Measurements from ENCODE around the gene ARL15.

The ARL15 gene

DNA sequence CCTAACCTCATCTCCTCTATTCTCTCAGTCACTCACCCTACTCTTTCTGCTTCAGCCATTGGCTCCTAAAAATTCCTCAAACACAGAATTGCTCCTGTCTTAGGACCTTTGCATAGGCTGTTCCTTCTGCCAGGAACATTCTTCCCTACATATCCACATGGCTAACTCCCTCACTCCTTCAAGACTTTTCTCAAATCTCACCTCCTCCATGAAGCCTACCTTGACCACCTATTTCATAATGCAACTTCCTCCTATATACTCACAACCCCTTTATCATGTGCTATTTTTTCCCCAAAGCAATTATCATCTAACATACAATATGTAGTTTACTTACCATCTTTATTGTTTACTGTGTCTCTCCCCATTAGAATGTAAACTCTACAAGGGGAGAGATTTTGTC, 45.8 kb downstream of the ARL15 start:
- H3K4me3 ChIP-seq (ENCODE audit: low read depth in 1 of 2, low read length in 2 of 2), result no peak overlapping the region
- no peak overlapping the region for H3K27ac ChIP-seq (ENCODE audit: low read length)
- H3K4me1 ChIP-seq (ENCODE audit: control insufficient read depth in 1 of 2, insufficient read depth in 2 of 2, low read length in 2 of 2), result no peaks in the 10 kb centered on the region
- H3K36me3 ChIP-seq (ENCODE audit: control insufficient read depth in 1 of 2, insufficient read depth in 2 of 2, low read length in 2 of 2), result no peaks in the 10 kb centered on the region
- no peaks in the 10 kb centered on the region for H3K9me3 ChIP-seq (ENCODE audit: control insufficient read depth in 1 of 2, low read length in 2 of 2)
- H3K27me3 ChIP-seq (ENCODE audit: low read depth, low read length), result no peaks in the 10 kb centered on the region

DNA sequence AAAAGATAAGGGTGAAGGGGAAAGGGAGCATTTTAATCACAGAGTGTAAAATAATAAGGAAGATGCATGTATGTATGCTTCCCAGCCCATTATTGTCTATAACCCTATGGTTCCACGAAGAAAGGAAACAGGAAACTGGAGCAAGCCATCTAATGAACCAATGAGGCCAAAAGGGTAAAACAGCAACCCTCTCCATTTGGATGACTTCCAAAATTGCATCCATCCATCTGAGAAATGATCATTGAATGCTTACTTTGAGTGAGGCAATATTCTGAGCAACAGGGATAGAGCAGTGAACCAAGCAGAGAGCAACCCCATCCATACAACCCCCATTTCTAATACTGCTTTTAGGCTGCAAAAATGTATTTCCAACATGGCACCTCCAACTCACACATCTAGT, 46.9 kb downstream of the ARL15 start:
- no peak overlapping the region for H3K4me3 ChIP-seq (ENCODE audit: low read depth in 1 of 2, low read length in 2 of 2)
- H3K9me3 ChIP-seq (ENCODE audit: control insufficient read depth in 1 of 2, low read length in 2 of 2), result no peaks in the 10 kb centered on the region
- H3K4me1 ChIP-seq (ENCODE audit: control insufficient read depth in 1 of 2, insufficient read depth in 2 of 2, low read length in 2 of 2), result no peaks in the 10 kb centered on the region
- H3K27me3 ChIP-seq (ENCODE audit: low read depth, low read length), result no peaks in the 10 kb centered on the region
- no peak overlapping the region for H3K27ac ChIP-seq (ENCODE audit: low read length)
- H3K36me3 ChIP-seq (ENCODE audit: control insufficient read depth in 1 of 2, insufficient read depth in 2 of 2, low read length in 2 of 2), result no peaks in the 10 kb centered on the region

DNA sequence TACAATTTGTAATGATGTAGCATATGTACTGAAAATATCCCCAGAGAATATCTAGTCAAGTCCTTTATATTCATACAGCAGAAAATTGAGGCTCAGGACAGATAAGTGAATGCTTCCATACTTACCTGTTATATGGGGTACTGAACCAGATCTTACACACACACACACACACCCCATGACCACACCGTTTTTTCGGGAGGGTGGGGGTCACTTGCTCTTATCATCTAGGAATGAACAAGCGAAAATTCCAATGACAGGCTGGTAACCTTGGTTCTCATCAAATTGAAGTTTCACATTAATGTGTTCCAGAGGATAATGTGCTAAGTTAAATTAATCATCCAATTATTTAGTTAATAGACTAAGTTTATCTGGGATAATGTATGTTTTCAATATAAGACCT, 48.8 kb downstream of the ARL15 start:
- no peak overlapping the region for H3K4me3 ChIP-seq (ENCODE audit: low read depth in 1 of 2, low read length in 2 of 2)
- H3K27ac ChIP-seq (ENCODE audit: low read length), result no peak overlapping the region
- H3K36me3 ChIP-seq (ENCODE audit: control insufficient read depth in 1 of 2, insufficient read depth in 2 of 2, low read length in 2 of 2), result no peaks in the 10 kb centered on the region
- no peaks in the 10 kb centered on the region for H3K27me3 ChIP-seq (ENCODE audit: low read depth, low read length)
- no peaks in the 10 kb centered on the region for H3K9me3 ChIP-seq (ENCODE audit: control insufficient read depth in 1 of 2, low read length in 2 of 2)
- H3K4me1 ChIP-seq (ENCODE audit: control insufficient read depth in 1 of 2, insufficient read depth in 2 of 2, low read length in 2 of 2), result no peaks in the 10 kb centered on the region

DNA sequence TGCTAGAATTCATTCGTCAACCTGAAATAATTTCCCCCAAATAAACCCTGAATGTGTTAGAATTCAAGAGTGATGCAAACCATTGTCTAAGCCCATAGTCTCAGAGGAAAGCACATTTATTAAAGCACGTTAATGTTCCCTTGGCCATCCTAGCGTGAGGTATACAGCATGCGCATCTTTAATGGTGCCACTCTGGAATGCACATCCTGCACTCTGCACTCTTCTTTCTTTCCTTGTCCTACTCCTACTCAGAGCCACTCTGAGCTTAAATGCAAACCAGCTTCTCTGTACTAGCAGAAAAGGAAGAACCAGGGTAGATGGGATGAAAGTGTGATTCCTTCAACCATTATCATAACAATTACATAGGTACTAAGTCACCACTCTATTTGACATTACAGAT, 50.4 kb downstream of the ARL15 start:
- H3K36me3 ChIP-seq (ENCODE audit: control insufficient read depth in 1 of 2, insufficient read depth in 2 of 2, low read length in 2 of 2), result no peaks in the 10 kb centered on the region
- H3K27me3 ChIP-seq (ENCODE audit: low read depth, low read length), result no peaks in the 10 kb centered on the region
- no peak overlapping the region for H3K4me3 ChIP-seq (ENCODE audit: low read depth in 1 of 2, low read length in 2 of 2)
- H3K9me3 ChIP-seq (ENCODE audit: control insufficient read depth in 1 of 2, low read length in 2 of 2), result no peaks in the 10 kb centered on the region
- no peaks in the 10 kb centered on the region for H3K4me1 ChIP-seq (ENCODE audit: control insufficient read depth in 1 of 2, insufficient read depth in 2 of 2, low read length in 2 of 2)
- no peak overlapping the region for H3K27ac ChIP-seq (ENCODE audit: low read length)

DNA sequence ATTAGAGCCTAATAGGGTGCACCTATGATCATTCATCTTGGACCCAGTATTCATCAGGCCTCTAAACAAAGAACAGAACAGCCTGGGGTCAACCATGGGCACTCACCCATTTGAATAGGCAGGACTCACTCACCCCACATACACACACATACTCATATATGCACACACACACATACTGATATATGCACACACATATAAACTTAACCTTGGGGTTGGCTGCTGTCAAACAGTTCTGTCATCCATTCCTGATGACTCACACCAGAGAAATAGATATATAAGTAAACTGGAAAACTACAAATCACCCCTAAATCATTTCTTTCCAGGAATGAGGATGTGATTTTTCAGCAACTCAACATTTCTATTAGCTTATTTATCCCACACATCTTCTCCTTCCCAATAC, 51.3 kb downstream of the ARL15 start:
- Histone ChIP-seq H3K4me3 (ENCODE audit: low read depth in 1 of 2, low read length in 2 of 2) (no peak overlapping the region), H3K4me1 (ENCODE audit: control insufficient read depth in 1 of 2, insufficient read depth in 2 of 2, low read length in 2 of 2) (no peaks in the 10 kb centered on the region), H3K27ac (ENCODE audit: low read length) (no peak overlapping the region), H3K9me3 (ENCODE audit: control insufficient read depth in 1 of 2, low read length in 2 of 2) (no peaks in the 10 kb centered on the region), H3K27me3 (ENCODE audit: low read depth, low read length) (no peaks in the 10 kb centered on the region), H3K36me3 (ENCODE audit: control insufficient read depth in 1 of 2, insufficient read depth in 2 of 2, low read length in 2 of 2) (no peaks in the 10 kb centered on the region)

DNA sequence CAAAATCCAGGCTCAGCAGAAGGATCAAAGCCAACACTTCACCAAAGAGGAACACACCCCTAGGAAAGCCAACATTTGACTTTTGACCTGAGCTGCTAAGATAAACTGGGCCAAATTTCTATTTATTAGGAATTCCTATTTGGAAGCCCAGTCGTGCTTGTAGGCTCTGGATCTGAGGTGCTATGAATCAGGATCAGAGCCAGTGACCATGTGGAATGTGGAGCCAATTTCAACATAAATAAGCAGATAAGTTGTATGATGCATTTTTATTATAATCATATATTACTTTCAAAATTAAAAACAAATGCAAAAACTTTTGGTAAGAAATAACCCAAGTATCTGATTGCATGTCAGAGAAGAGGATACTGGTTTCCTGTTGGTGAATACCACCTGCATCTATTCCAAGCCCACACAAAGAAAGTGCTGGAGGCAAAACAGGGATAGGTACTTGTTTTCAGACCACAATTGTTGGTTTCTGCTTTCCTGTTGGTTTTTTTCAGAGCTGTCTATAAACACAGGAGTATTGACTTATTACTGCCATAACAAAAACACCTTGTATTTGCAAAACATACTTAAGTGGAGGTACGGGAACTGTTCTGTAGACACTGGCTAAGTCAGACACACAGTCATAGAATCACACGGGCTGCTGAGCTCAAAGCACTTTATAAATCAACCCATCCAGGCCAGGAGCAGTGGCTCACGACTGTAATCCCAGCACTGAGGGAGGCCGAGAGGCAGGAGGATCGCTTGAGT, 52.8 kb downstream of the ARL15 start:
- Histone ChIP-seq H3K36me3 (ENCODE audit: control insufficient read depth in 1 of 2, insufficient read depth in 2 of 2, low read length in 2 of 2) (no peaks in the 10 kb centered on the region), H3K4me1 (ENCODE audit: control insufficient read depth in 1 of 2, insufficient read depth in 2 of 2, low read length in 2 of 2) (no peaks in the 10 kb centered on the region), H3K27me3 (ENCODE audit: low read depth, low read length) (no peaks in the 10 kb centered on the region), H3K4me3 (ENCODE audit: low read depth in 1 of 2, low read length in 2 of 2) (no peak overlapping the region), H3K9me3 (ENCODE audit: control insufficient read depth in 1 of 2, low read length in 2 of 2) (no peaks in the 10 kb centered on the region), H3K27ac (ENCODE audit: low read length) (no peak overlapping the region)

DNA sequence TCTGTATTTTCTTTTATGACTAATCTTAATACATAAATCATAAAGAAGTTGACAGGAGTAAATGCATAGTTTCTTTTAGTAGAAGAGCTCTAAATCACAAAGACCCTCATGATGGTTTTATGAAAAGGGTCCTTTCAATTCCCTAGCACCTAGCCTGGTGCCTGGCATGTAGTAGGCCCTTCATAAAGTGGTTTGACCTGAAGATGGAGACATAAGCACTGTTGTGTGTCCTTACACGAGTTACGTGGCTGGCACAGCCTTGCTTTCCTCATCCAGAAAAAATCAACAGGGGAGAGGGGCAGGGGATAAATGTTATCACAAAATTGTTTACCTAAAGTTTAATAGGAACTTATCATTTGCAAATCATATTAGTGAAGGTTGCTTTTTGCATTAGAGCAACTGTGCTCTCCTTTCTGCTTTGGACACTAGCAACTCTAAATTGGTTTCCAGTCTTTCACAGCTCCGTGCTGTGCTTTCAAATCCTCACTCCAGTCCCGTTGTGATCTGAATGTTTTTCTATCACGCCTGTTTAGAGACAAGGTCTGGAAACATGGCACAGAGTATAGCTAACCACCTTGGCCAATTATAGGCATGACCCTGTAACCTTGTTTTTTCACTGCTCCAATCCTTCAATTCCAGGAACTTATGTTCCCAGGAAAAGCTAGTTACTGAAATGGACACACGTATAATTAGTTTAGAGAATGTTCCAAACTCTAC, 55.7 kb downstream of the ARL15 start:
- no peaks in the 10 kb centered on the region for H3K9me3 ChIP-seq (ENCODE audit: control insufficient read depth in 1 of 2, low read length in 2 of 2)
- no peak overlapping the region for H3K4me3 ChIP-seq (ENCODE audit: low read depth in 1 of 2, low read length in 2 of 2)
- no peaks in the 10 kb centered on the region for H3K27me3 ChIP-seq (ENCODE audit: low read depth, low read length)
- H3K36me3 ChIP-seq (ENCODE audit: control insufficient read depth in 1 of 2, insufficient read depth in 2 of 2, low read length in 2 of 2), result no peaks in the 10 kb centered on the region
- H3K4me1 ChIP-seq (ENCODE audit: control insufficient read depth in 1 of 2, insufficient read depth in 2 of 2, low read length in 2 of 2), result no peaks in the 10 kb centered on the region
- no peak overlapping the region for H3K27ac ChIP-seq (ENCODE audit: low read length)

DNA sequence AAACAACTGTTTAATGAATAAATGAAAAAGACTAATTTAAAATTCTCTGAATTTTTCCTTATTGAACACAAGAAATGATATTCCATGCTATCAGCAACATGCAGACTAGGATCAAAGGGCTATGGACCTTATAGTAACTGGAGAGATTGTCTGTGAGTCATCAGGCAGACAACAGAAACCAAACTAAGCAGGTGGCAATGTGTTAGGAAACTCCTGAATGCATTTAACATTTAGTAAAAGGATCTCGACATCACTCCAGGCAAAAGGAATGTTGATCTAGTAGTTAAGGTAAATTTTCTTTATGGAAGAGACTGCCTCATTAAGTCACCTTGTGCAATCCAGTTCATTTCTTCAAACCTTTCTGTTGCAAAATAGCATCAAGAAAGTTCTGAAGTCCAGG, 58.4 kb downstream of the ARL15 start:
- Histone ChIP-seq H3K4me1 (ENCODE audit: control insufficient read depth in 1 of 2, insufficient read depth in 2 of 2, low read length in 2 of 2) (no peaks in the 10 kb centered on the region), H3K27me3 (ENCODE audit: low read depth, low read length) (no peaks in the 10 kb centered on the region), H3K9me3 (ENCODE audit: control insufficient read depth in 1 of 2, low read length in 2 of 2) (no peaks in the 10 kb centered on the region), H3K27ac (ENCODE audit: low read length) (no peak overlapping the region), H3K4me3 (ENCODE audit: low read depth in 1 of 2, low read length in 2 of 2) (no peak overlapping the region), H3K36me3 (ENCODE audit: control insufficient read depth in 1 of 2, insufficient read depth in 2 of 2, low read length in 2 of 2) (no peaks in the 10 kb centered on the region)

DNA sequence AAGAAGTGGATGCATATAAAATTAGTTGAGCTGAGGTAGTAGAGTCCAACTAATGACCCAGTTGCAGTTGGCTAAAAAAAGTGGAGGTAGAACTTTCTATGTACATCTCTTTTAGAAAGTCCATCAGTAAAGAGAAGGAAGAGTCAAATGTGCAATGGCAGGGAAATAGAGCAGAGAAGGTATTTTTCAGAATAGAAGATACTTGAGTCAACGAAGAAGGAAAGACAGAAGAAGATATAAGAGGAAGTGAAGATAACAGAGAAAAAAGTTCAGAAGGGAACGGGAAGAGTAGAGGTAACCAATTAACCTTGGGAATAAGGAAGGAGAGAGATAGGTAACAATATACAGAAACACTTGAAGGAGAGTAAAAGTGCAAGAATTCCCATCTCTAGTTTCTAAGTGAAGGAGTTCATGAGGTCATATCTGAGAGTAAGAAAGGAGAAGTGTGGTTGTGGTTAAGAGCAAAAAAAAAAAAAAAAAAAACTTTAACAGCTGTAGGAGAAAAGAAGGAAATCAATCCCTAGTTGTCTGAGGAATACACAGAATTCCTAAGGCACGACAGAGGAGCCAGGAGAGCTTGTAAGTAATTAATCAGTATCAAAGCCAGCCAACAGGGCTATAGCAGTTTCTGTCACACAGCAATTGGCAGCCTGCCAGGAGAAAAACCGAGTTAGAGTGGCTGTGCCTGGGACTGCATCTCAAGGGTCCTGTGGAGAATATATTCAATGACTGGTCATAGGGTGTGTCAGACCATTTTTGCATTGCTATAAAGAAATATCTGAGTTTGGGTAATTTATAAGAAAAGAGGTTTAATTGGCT, 61.0 kb downstream of the ARL15 start:
- Histone ChIP-seq H3K4me1 (ENCODE audit: control insufficient read depth in 1 of 2, insufficient read depth in 2 of 2, low read length in 2 of 2) (no peaks in the 10 kb centered on the region), H3K36me3 (ENCODE audit: control insufficient read depth in 1 of 2, insufficient read depth in 2 of 2, low read length in 2 of 2) (no peaks in the 10 kb centered on the region), H3K4me3 (ENCODE audit: low read depth in 1 of 2, low read length in 2 of 2) (no peak overlapping the region), H3K27ac (ENCODE audit: low read length) (no peak overlapping the region), H3K27me3 (ENCODE audit: low read depth, low read length) (no peaks in the 10 kb centered on the region), H3K9me3 (ENCODE audit: control insufficient read depth in 1 of 2, low read length in 2 of 2) (no peaks in the 10 kb centered on the region)

DNA sequence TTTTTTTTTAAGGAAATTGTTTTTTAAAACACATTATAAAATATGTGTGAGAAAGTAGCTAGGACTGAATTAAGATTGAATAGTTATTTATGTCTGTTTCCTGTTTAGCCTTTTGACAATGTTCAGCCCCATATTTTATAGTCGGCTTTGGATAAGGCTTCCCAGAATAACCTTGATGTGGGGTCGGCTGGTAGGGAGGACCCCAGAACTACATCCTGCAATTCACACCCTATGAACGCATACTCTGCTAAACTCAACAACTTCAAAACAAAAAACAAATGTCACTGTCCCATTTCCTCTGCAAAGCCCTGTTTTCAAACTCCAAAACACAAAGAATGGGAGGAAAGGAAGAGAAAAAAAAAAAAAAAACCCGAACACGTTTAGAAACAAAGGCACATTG, 63.1 kb downstream of the ARL15 start:
- Histone ChIP-seq H3K27me3 (ENCODE audit: low read depth, low read length) (no peaks in the 10 kb centered on the region), H3K4me3 (ENCODE audit: low read depth in 1 of 2, low read length in 2 of 2) (no peak overlapping the region), H3K36me3 (ENCODE audit: control insufficient read depth in 1 of 2, insufficient read depth in 2 of 2, low read length in 2 of 2) (no peaks in the 10 kb centered on the region), H3K4me1 (ENCODE audit: control insufficient read depth in 1 of 2, insufficient read depth in 2 of 2, low read length in 2 of 2) (no peaks in the 10 kb centered on the region), H3K9me3 (ENCODE audit: control insufficient read depth in 1 of 2, low read length in 2 of 2) (no peaks in the 10 kb centered on the region), H3K27ac (ENCODE audit: low read length) (no peak overlapping the region)

DNA sequence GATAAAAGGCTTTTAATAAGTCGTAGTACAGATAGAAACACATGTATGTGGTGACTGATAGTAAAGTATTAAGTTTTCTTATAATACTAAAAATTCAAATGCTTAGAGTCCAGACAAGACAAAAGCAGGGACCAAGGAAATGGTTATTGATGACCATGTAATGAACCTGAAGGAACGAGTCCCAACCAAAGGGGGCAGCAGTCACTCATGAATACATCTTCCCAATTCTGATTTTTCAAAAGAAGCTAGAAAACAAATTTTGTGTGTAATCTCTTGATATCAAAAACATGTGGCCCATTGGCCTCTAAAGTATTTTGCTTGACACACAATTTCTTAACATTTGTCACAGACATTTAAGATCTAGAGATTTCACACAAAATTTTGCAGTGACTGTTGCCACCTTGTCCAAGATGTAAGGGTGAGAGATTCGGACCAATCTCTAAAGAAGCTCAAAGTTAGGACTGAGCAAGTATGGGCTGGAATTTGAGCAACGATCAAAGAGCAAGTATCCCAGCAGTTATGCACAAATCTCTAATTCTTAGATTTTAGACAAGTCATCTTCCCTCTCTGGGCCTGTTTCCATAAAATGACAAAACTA, 66.8 kb downstream of the ARL15 start:
- Histone ChIP-seq H3K36me3 (ENCODE audit: control insufficient read depth in 1 of 2, insufficient read depth in 2 of 2, low read length in 2 of 2) (no peaks in the 10 kb centered on the region), H3K27me3 (ENCODE audit: low read depth, low read length) (no peaks in the 10 kb centered on the region), H3K9me3 (ENCODE audit: control insufficient read depth in 1 of 2, low read length in 2 of 2) (no peaks in the 10 kb centered on the region), H3K4me1 (ENCODE audit: control insufficient read depth in 1 of 2, insufficient read depth in 2 of 2, low read length in 2 of 2) (no peaks in the 10 kb centered on the region), H3K4me3 (ENCODE audit: low read depth in 1 of 2, low read length in 2 of 2) (no peak overlapping the region), H3K27ac (ENCODE audit: low read length) (no peak overlapping the region)

Data from muscle layer of duodenum (tissue), 2 donors.